ENCODE results near the gene SCFD2.
A peak's percentile ranks its signal among the peaks of the same experiment; 100 is the strongest.

Gene SCFD2

GRCh38 chr4:52904421-52904820, 461.4 kb downstream of the SCFD2 start:
- DNase-seq, result no peak

GRCh38 chr4:52903273-52903672, 462.6 kb downstream of the SCFD2 start:
- no peak for DNase-seq

DNA sequence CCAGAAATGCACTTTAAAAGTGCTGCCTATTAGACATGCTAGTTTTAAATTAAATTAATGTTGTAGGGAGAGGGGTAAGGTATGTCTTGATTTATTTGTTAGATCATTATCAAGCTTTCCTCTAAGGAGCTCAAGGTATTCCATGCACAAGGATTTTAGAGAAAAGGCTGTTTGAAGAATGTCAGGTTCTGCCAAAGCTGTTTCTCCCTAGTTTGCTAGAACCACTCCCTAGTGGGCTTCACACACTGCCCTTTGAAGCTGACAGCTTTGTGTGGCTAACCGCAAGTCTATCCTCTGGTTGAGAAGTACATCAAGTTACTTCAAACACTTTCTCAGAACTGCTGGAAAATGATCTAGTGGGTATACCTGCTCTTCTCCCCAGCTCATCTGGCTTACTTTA, 471.4 kb downstream of the SCFD2 start:
- no peak for DNase-seq

- no peak for DNase-seq
These were observed 473.0 kb downstream of the SCFD2 start for GRCh38 chr4:52892880-52893279.

DNA sequence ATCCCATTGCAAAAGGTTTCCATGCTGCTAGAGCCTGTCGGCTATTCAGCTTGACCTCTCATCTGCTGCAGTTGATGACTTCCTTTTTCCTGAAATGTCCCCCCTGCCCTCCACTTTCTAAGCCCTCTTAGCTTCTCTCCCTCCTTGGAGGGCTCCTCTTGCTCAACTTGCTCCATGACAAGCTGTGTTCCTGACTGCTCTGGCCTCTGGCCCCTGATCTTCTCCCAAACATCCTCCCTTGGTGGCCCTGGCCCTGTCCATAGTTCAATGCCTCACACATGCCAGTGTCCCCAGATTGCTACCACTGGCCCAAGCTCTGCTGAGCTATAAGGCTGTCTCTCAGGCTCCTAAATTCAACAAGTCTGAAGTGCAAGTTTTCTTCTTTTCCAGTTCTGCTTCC, 474.1 kb downstream of the SCFD2 start:
- no peak for DNase-seq

DNA sequence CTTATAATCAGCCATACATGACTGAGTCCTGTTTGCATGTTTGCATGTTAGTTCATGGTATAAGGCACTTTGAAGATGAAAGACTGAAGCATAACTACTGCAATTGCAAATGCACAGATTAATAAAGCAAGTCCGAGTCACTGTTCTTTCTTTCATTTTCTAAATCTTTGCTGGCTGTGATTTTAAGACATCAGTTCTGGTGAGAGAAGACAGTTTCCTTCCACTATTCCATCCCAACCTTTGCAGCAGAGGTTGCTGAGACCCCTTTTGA, 475.4 kb downstream of the SCFD2 start:
- DNase-seq, result no peak

- peak; percentile 28 for DNase-seq
These were observed 475.9 kb downstream of the SCFD2 start for GRCh38 chr4:52889778-52890520.

- peak; percentile 97 for DNase-seq
These were observed 476.5 kb downstream of the SCFD2 start for GRCh38 chr4:52889354-52889753.

GRCh38 chr4:52884994-52885393, 480.9 kb downstream of the SCFD2 start:
- DNase-seq, result no peak

DNA sequence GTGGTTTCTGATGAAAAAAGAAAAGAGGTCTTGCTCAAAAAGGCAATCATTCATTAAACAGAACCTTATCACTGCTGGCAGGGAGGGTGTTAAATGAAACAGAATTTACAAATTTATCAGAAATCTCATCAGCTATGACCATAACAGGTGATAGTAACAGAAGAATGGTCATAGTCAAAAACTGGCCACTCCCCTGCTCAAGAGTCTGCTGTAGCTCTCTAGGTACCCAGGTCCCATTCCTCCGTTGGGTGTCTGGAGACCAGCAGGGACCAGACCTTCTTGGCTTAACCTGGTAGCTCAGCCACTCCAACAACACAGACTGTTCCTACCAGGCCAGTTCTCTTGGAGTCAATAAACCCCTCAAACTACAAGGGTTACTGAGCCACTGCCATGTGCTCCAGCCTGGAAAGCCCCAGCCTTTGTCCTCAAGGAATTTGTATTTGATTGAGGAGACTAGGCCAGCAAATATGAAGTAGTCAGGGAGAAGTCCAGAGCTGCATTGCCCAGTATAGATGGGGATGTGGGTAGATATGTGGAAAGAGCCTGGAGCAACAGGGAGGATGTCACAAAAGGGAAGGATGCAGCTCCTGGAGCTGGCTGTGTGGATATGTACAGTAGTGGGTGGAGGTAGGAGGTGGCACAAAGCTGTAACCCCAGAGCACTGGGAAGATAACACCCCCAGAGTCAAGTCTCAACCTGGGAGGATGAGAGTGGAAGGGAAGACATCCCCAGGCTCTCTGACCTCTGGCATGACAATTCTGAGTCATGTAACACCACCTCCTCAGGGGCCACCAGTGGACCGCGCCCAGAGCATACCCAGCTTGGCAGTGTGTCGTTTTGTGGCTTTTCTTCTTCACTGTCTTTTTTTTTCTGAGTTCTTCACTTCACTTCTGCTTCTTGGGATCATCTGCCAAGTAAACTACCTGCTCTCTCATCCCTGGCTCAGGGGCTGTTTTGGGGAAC, 481.9 kb downstream of the SCFD2 start:
- DNase-seq, result no peak

GRCh38 chr4:52883183-52883621, 482.7 kb downstream of the SCFD2 start:
- DNase-seq, result no peak

GRCh38 chr4:52880994-52881393, 484.9 kb downstream of the SCFD2 start:
- DNase-seq, result no peak

DNA sequence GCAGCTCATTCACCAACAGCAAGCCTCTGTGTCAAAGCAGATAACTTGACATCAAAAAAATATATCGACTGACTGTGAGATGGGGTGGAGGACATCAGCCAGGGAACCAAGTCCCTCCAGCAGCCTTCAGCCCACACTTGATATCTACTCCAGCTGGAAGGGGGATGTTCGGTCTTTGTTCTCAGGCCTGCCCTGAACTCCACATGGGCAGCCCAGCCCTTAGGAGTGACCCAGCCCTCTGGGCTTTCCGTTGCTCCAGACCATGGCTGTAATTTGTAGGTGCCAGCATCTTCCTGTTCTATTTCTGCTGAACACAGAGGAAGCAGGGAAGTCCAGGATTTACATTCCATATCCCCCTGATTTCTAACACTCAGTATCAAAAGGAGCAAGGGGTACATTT, 486.4 kb downstream of the SCFD2 start:
- DNase-seq, result no peak

DNA sequence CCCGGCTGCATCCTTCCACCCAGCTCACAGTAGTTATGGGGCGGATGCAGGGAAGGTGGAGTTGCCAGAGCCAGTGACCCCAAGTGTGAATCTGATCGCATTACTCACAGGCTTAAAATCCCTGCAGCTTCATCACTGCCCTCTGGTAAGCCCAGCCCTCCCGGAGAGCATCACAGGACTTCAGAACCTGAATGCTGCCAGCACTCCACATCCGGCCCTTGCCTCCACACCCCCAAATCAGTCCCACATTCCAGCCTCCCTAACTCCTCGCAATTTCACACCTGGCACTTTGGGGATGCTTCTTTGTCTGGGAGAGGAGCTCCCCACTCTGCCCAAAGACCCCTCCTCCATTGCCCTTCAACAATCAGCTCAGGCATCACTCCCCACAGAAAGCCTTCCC, 488.2 kb downstream of the SCFD2 start:
- no peak for DNase-seq

GRCh38 chr4:52877036-52877435, 488.8 kb downstream of the SCFD2 start:
- peak; percentile 22 for DNase-seq

GRCh38 chr4:52876069-52876468, 489.8 kb downstream of the SCFD2 start:
- no peak for DNase-seq

DNA sequence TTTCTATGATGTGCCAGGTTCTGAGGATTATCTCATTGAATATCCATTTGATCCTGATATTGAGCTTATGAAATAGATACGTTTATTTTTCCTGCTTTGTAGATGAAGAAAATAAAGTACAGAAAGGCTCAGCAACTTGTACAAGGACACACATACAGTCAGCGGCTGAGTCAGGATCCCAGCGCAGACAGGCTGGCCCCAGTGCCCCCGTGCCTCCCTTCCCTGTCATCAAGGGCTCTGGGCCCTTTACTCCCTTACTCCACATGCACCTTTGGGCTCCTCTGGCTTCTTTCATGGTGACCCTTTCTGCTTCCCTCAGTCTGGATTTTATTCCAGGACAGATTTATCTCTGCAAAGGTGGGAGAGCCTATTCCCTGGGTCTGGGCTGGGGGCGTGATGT, 490.9 kb downstream of the SCFD2 start:
- DNase-seq, result no peak

GRCh38 chr4:52873861-52874343, 492.0 kb downstream of the SCFD2 start:
- no peak for DNase-seq

DNA sequence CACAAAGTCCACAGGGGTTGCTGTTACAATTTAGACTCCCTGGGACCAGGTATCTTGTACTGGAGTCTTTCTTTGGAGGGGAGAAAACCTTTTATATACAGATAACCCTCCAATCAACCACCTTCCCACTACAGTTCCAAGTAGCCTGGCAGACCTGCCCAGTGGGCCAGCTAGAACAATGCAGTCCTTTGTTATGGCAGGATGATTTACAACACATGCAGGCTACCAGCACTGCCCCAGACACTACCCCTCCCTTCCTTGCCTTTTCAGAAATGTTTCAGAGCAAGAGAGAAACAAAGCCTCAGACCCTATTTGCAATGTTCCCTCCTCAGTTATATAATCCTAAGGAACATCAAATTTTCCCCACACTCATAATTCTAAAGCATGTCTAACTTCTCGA, 492.7 kb downstream of the SCFD2 start:
- DNase-seq, result peak; percentile 87

DNA sequence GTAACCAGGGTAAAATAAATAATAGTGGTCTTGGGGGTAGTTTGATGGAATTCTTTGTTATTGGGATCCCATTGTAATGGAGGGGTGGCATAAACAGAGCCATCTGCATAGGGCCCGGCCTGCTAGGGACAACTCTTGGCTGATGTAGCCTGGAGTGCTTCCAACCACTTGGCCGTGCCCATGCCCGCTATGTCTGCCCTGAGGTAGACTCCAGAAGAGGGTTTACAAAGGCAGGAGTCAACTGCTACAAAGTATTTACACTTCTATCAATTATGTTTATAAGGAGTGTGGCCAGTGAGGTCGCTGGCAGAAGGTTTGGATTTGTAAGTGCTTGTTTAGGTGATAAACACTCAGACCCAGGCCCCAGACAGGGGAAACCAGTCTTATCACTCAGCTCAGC, 495.6 kb downstream of the SCFD2 start:
- DNase-seq, result no peak

DNA sequence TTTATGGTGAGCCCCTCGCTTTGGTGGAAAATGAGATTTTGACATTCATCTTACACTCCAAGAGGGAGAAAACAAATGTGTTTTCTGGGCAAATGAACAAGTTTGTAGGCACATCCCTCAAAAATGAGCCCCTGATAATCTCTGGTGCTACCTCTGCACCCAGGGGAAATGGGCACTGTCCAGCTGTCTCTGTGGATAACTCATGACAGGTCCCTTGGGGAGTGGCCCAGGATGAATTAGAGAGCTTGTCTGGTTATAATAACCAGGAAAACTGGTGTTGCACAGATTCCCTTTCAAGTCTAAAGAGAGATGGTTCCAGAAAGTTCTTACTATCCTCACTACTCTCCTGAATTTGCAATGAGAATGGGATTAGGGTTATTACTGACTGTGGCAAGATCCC, 496.2 kb downstream of the SCFD2 start:
- DNase-seq, result no peak

DNA sequence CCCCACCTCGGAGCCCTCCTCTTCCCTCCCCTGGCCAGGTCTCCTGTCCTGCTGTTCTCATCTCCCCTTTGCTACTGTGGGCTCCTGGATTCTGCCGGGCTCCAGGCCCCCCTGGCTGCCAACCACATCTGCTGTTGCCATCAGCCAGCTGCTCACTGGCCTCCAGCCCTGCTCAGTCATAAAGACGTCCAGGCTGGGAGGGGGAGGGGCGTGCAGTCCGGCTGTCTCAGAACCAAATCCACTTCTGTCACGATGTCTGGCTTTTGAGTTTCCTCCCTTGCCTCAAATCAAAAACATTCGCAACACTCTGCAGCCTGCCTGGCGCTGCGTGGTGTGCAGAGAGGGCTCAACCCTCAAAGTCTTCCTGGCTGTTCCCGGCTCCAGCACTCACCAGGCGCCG, 496.7 kb downstream of the SCFD2 start:
- no peak for DNase-seq

- no peak for DNase-seq
These were observed 497.7 kb downstream of the SCFD2 start for GRCh38 chr4:52868133-52868532.

DNA sequence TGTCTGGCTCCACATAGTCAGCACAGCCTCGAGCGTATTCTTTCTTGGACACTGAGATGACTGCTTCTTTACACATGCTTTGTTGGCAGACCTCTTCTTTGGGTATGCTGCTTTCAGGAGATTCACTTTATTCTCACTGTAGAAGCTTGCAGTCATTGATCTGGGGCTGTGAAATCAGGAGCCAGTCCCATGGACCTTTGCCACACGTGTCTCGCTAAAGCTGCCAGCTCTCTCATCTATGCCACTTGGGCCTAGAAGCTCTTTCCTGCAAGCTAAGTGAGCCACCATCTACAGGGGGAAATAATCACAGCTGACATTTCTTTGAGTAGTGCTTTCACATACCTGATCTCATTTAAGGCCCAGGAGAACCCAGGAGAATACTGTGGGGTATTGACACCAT, 498.7 kb downstream of the SCFD2 start:
- DNase-seq, result no peak

Measured in NCI-H526 treated with DMSO at 0.1 percent for 48 hours (cell line).